ENCODE results near the gene FTCD. TPM values are rescaled to one million over a fixed set of nuclear protein-coding genes. Genes with fewer than 3 reads are reported as not detected.

The FTCD gene
- total and polyA plus RNA-seq, 12 donors, result 0.14 to 4.4 (median 1.1) TPM

GRCh38 chr21:46139686-46140085 is 15.7 kb downstream of the FTCD start:
- Histone ChIP-seq H3K36me3 (no peaks in the 10 kb centered on the region), H3K4me1 (peaks cover 0 to 9% (median 7%) of the 10 kb centered on the region in 9 donors), H3K27me3 (no peaks in the 10 kb centered on the region), H3K9me3 (no peaks in the 10 kb centered on the region), H3K27ac (no peak overlapping the region), H3K4me3 (no peak overlapping the region)
- no peak for TF ChIP-seq CTCF (IDR thresholded peaks at IDR 0.05)
- DNase-seq (peak in 1 of 2 donors; percentile 2), ATAC-seq (no peak)
- intact Hi-C loops (cut with DNase I), result loop anchor here in 5 of 10 donors (5.0 to 10.0 kb wide), 4 partner anchors 88 to 118 kb away; partner anchors contain the start of gene LSS (in 2 of the 5)
- 92 to 95% methylated on average over 15 of the region's 15 CpGs for WGBS, 2 donors

GRCh38 chr21:46138383-46138970 is 16.9 kb downstream of the FTCD start:
- no peak for TF ChIP-seq CTCF (IDR thresholded peaks at IDR 0.05)
- Histone ChIP-seq H3K4me3 (no peak overlapping the region), H3K27me3 (no peaks in the 10 kb centered on the region), H3K36me3 (no peaks in the 10 kb centered on the region), H3K4me1 (peaks cover 0 to 5% (median under 1%) of the 10 kb centered on the region in 9 donors), H3K9me3 (no peaks in the 10 kb centered on the region), H3K27ac (no peak overlapping the region)
- DNase-seq, result no peak
- ATAC-seq, result no peak
- 92 to 93% methylated on average over 28 of the region's 28 CpGs for WGBS, 2 donors
- intact Hi-C loops (cut with DNase I), result no loop called here

GRCh38 chr21:46137908-46138307 is 17.5 kb downstream of the FTCD start:
- Histone ChIP-seq H3K27me3 (no peaks in the 10 kb centered on the region), H3K27ac (no peak overlapping the region), H3K4me3 (no peak overlapping the region), H3K9me3 (no peaks in the 10 kb centered on the region), H3K4me1 (peaks cover 0 to 5% (median 0%) of the 10 kb centered on the region in 9 donors), H3K36me3 (no peaks in the 10 kb centered on the region)
- ATAC-seq, result no peak
- DNase-seq, result no peak
- TF ChIP-seq CTCF (IDR thresholded peaks at IDR 0.05), result no peak
- WGBS, 2 donors, result 78 to 94% methylated on average over 7 of the region's 7 CpGs
- intact Hi-C loops (cut with DNase I), result no loop called here

GRCh38 chr21:46136739-46137349 is 18.5 kb downstream of the FTCD start:
- no peak overlapping the region for H3K27ac ChIP-seq
- 79 to 83% methylated on average over 22 of the region's 22 CpGs for WGBS, 2 donors
- no peaks in the 10 kb centered on the region for H3K27me3 ChIP-seq
- H3K4me1 ChIP-seq, result peaks cover 0 to 5% (median 0%) of the 10 kb centered on the region in 9 donors
- no peaks in the 10 kb centered on the region for H3K9me3 ChIP-seq
- DNase-seq (no peak), ATAC-seq (no peak)
- no peak overlapping the region for H3K4me3 ChIP-seq
- TF ChIP-seq CTCF (IDR thresholded peaks at IDR 0.05), result no peak
- H3K36me3 ChIP-seq, result peaks cover 0 to 3% (median 0%) of the 10 kb centered on the region in 9 donors
- intact Hi-C loops (cut with DNase I), result no loop called here
